ENCODE data around the gene FAM174C. TPM values are rescaled to one million over a fixed set of nuclear protein-coding genes. Genes with fewer than 3 reads are reported as not detected.

Gene FAM174C
- total RNA-seq, 1 experiment from 2014 or later = 110 TPM

GRCh38 chr19:1313695-1314613, 38.6 kb downstream of the FAM174C start:
- Histone ChIP-seq H3K27me3 (ENCODE audit: low read length) (no peaks in the 10 kb centered on the region), H3K79me2 (ENCODE audit: low read length) (no peaks in the 10 kb centered on the region), H3K4me3 (ENCODE audit: low read length) (no peak overlapping the region), H3K4me2 (ENCODE audit: low read length) (peak overlapping the region; percentile 66), H3K9me2 (replicated peaks; ENCODE audit: low read length) (no peaks in the 10 kb centered on the region), H2AFZ (ENCODE audit: low read length) (no peak overlapping the region), H4K20me1 (ENCODE audit: low read length) (no peaks in the 10 kb centered on the region), H3K27ac (ENCODE audit: low read length) (no peak overlapping the region), H3K9ac (ENCODE audit: low read length) (no peak overlapping the region), H3K4me1 (ENCODE audit: insufficient read depth, low read length) (peaks cover 8% of the 10 kb centered on the region), H3F3A (ENCODE audit: low read length, unreplicated experiment) (no peaks in the 10 kb centered on the region), H3K9me3 (ENCODE audit: low read length) (no peaks in the 10 kb centered on the region), H3K36me3 (ENCODE audit: low read depth, low read length) (no peaks in the 10 kb centered on the region)
- POLR2A ChIA-PET (ENCODE audit: unreplicated experiment) = no interaction called here
- no peak for ATAC-seq
- intact Hi-C loops (cut with micrococcal nuclease) = no loop called here
- DNase-seq = no peak
- CTCF ChIA-PET = interaction anchor here (1.2 kb wide), 1 partner anchor 41 kb away, joined by 3 read pairs; a partner anchor contains a TSS
- TF ChIP-seq EZH2phosphoT487 (IDR thresholded peaks at IDR 0.05; ENCODE audit: borderline replicate concordance, low read length) (no peak), CTCF (conservative IDR thresholded peaks at IDR 0.05; ENCODE audit: low read depth, low read length) (no peak), EZH2 (IDR thresholded peaks at IDR 0.05; ENCODE audit: low read length, unreplicated experiment) (no peak)
- BruUV-seq (replicated peaks) = no TSS peak

GRCh38 chr19:1315470-1316166, 40.3 kb downstream of the FAM174C start:
- DNase-seq (peak; percentile 50), ATAC-seq (peak; percentile 75)
- POLR2A ChIA-PET (ENCODE audit: unreplicated experiment) = no interaction called here
- peaks cover 8% of the 10 kb centered on the region for H3K4me1 ChIP-seq (ENCODE audit: insufficient read depth, low read length)
- intact Hi-C loops (cut with micrococcal nuclease) = no loop called here
- no TSS peak for BruUV-seq (replicated peaks)
- H3K4me3 ChIP-seq (ENCODE audit: low read length) = peak overlapping the region; percentile 60
- no peaks in the 10 kb centered on the region for H3K79me2 ChIP-seq (ENCODE audit: low read length)
- H3K27me3 ChIP-seq (ENCODE audit: low read length) = no peaks in the 10 kb centered on the region
- no peaks in the 10 kb centered on the region for H3F3A ChIP-seq (ENCODE audit: low read length, unreplicated experiment)
- H3K36me3 ChIP-seq (ENCODE audit: low read depth, low read length) = no peaks in the 10 kb centered on the region
- no peaks in the 10 kb centered on the region for H3K9me2 ChIP-seq (replicated peaks; ENCODE audit: low read length)
- peak overlapping the region; percentile 80 for H3K4me2 ChIP-seq (ENCODE audit: low read length)
- no peaks in the 10 kb centered on the region for H3K9me3 ChIP-seq (ENCODE audit: low read length)
- no peak for TF ChIP-seq EZH2phosphoT487 (IDR thresholded peaks at IDR 0.05; ENCODE audit: borderline replicate concordance, low read length)
- TF ChIP-seq CTCF (conservative IDR thresholded peaks at IDR 0.05; ENCODE audit: low read depth, low read length) = peak; percentile 70
- TF ChIP-seq EZH2 (IDR thresholded peaks at IDR 0.05; ENCODE audit: low read length, unreplicated experiment) = no peak
- H4K20me1 ChIP-seq (ENCODE audit: low read length) = no peaks in the 10 kb centered on the region
- no peak overlapping the region for H3K9ac ChIP-seq (ENCODE audit: low read length)
- H3K27ac ChIP-seq (ENCODE audit: low read length) = no peak overlapping the region
- H2AFZ ChIP-seq (ENCODE audit: low read length) = peak overlapping the region; percentile 72
- CTCF ChIA-PET = interaction anchor here (0.6 kb wide), 1 partner anchor 53 kb away, joined by 4 read pairs; no protein-coding TSS in a partner anchor
